Activated naive CD8-positive, alpha-beta T cell treated with anti-CD3 and anti-CD28 coated beads, Interleukin-2, amount 10 ng/mL, durations not matched to agents 7 days and 5 days (primary cell): Measurements from ENCODE around the gene PIR. TPM values are rescaled to one million over a fixed set of nuclear protein-coding genes. Genes with fewer than 3 reads are reported as not detected.

Source experiments
- ATAC-seq: fragments of 150-1000 bp; cut with Tn5 transposase; one replicate; pipeline ENCODE4 v1.10.0; 2021; ENCODE audit warnings: low read depth, moderate library complexity
- POLR2A ChIA-PET: fragments of 350-600 bp; sonication (Branson Sonifier 250); formaldehyde crosslinking; loops from one replicate; lab custom pipeline; 2021; ENCODE audit warnings: antibody characterized with exemption; lab: Charles Lee
- DNase-seq: peaks from one replicate; pipeline ENCODE4 v3.0.0; 2021
- H3K27ac Mint-ChIP-seq: one replicate; pipeline ENCODE4 v1.8.0; 2022; ENCODE audit warnings: mild to moderate bottlenecking, mixed read lengths
- H3K27me3 Mint-ChIP-seq: one replicate; pipeline ENCODE4 v1.8.0; 2022; ENCODE audit warnings: mild to moderate bottlenecking, moderate library complexity, mixed read lengths
- H3K36me3 Mint-ChIP-seq: one replicate; pipeline ENCODE4 v1.8.0; 2021; ENCODE audit warnings: mild to moderate bottlenecking, mixed read lengths
- H3K4me1 Mint-ChIP-seq: one replicate; pipeline ENCODE4 v1.8.0; 2021; ENCODE audit warnings: mixed read lengths
- H3K4me3 Mint-ChIP-seq: one replicate; pipeline ENCODE4 v1.8.0; 2022; ENCODE audit warnings: mild to moderate bottlenecking, moderate library complexity, mixed read lengths
- H3K9me3 Mint-ChIP-seq: one replicate; pipeline ENCODE4 v1.8.0; 2021; ENCODE audit warnings: mixed read lengths
- total RNA-seq, 2 experiments: library from RNA; stranded (reverse); gene quantifications; one replicate each; pipeline ENCODE4 v1.2.3, GENCODE V29; 2021

Gene PIR
- total RNA-seq, 2 experiments from 2014 or later, result 1.4 to 2.4 TPM

- no peak for DNase-seq
- POLR2A ChIA-PET, result no interaction called here
- no peaks in the 10 kb centered on the region for H3K27me3 Mint-ChIP-seq
- no peak overlapping the region for H3K4me3 Mint-ChIP-seq
- no peaks in the 10 kb centered on the region for H3K4me1 Mint-ChIP-seq
- H3K36me3 Mint-ChIP-seq, result no peaks in the 10 kb centered on the region
- H3K9me3 Mint-ChIP-seq, result no peaks in the 10 kb centered on the region
- H3K27ac Mint-ChIP-seq, result no peak overlapping the region
- no peak for ATAC-seq
Measured at GRCh38 chrX:15425024-15425423, 68.1 kb downstream of the PIR start.

- Mint-ChIP-seq H3K4me1 (no peaks in the 10 kb centered on the region), H3K9me3 (no peaks in the 10 kb centered on the region), H3K4me3 (no peak overlapping the region), H3K27me3 (no peaks in the 10 kb centered on the region), H3K27ac (no peak overlapping the region), H3K36me3 (no peaks in the 10 kb centered on the region)
- no peak for ATAC-seq
- POLR2A ChIA-PET, result no interaction called here
- DNase-seq, result no peak
Measured at GRCh38 chrX:15418707-15419181, 74.4 kb downstream of the PIR start.

GRCh38 chrX:15418041-15418706 is 75.0 kb downstream of the PIR start:
- POLR2A ChIA-PET, result no interaction called here
- ATAC-seq, result no peak
- no peak overlapping the region for H3K27ac Mint-ChIP-seq
- H3K27me3 Mint-ChIP-seq, result no peaks in the 10 kb centered on the region
- no peaks in the 10 kb centered on the region for H3K9me3 Mint-ChIP-seq
- DNase-seq, result no peak
- no peaks in the 10 kb centered on the region for H3K4me1 Mint-ChIP-seq
- no peaks in the 10 kb centered on the region for H3K36me3 Mint-ChIP-seq
- H3K4me3 Mint-ChIP-seq, result no peak overlapping the region

- ATAC-seq, result no peak
- POLR2A ChIA-PET, result no interaction called here
- H3K4me1 Mint-ChIP-seq, result no peaks in the 10 kb centered on the region
Measured at GRCh38 chrX:15416133-15416993, 76.8 kb downstream of the PIR start.

GRCh38 chrX:15413101-15413500 is 80.0 kb downstream of the PIR start:
- Mint-ChIP-seq H3K36me3 (no peaks in the 10 kb centered on the region), H3K4me3 (no peak overlapping the region), H3K27me3 (no peaks in the 10 kb centered on the region), H3K4me1 (no peaks in the 10 kb centered on the region), H3K9me3 (no peaks in the 10 kb centered on the region), H3K27ac (no peak overlapping the region)
- POLR2A ChIA-PET, result no interaction called here
- DNase-seq (no peak), ATAC-seq (no peak)

More at GRCh38 chrX:15416133-15416993, 76.8 kb downstream of the PIR start:
- no peak for DNase-seq
- no peak overlapping the region for H3K27ac Mint-ChIP-seq
- H3K4me3 Mint-ChIP-seq, result no peak overlapping the region
- no peaks in the 10 kb centered on the region for H3K36me3 Mint-ChIP-seq
- H3K27me3 Mint-ChIP-seq, result no peaks in the 10 kb centered on the region
- no peaks in the 10 kb centered on the region for H3K9me3 Mint-ChIP-seq

DNA sequence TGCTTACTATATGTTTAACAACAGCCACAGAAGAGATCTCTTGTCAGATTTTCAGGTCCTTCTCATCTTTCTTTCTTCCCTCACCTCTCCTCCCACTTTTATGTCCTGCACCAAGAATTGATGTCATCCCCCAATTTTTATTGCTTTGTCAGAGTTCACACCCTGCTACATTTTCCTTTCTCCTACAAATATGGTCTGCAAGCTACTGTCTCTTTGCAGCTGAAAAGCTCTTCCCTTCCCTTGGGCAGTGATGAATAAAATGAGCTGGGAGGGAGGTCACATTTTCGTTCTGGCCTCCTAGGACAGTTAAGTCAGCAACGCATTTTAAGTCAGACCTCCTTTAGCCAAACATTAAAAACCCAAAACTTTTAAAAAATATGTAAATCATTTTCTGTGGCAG is 82.2 kb downstream of the PIR start:
- POLR2A ChIA-PET, result no interaction called here
- Mint-ChIP-seq H3K27ac (no peak overlapping the region), H3K9me3 (no peaks in the 10 kb centered on the region), H3K36me3 (no peaks in the 10 kb centered on the region), H3K27me3 (no peaks in the 10 kb centered on the region), H3K4me3 (no peak overlapping the region), H3K4me1 (no peaks in the 10 kb centered on the region)
- ATAC-seq (no peak), DNase-seq (no peak)

DNA sequence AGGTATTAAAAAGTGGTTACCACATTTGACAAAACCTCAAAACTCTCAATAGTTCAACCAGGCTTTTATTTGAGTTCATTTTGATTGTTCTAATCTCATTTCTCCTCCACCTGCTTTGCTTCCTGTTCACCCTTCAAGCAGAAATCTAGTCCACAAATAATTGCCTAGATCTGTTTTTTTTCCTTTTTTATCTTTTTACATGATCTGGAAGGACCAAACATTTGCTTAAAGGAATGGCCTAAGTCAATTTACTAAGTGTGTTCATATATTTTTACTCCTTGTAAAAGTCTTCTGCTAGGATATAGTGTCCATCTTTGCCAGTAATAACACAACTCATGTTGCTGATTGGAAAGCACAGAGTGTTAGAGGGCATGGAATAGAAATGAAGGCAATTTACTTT is 82.7 kb downstream of the PIR start:
- Mint-ChIP-seq H3K9me3 (no peaks in the 10 kb centered on the region), H3K27ac (no peak overlapping the region), H3K4me1 (no peaks in the 10 kb centered on the region), H3K36me3 (no peaks in the 10 kb centered on the region), H3K4me3 (no peak overlapping the region), H3K27me3 (no peaks in the 10 kb centered on the region)
- DNase-seq (no peak), ATAC-seq (no peak)
- POLR2A ChIA-PET, result no interaction called here

DNA sequence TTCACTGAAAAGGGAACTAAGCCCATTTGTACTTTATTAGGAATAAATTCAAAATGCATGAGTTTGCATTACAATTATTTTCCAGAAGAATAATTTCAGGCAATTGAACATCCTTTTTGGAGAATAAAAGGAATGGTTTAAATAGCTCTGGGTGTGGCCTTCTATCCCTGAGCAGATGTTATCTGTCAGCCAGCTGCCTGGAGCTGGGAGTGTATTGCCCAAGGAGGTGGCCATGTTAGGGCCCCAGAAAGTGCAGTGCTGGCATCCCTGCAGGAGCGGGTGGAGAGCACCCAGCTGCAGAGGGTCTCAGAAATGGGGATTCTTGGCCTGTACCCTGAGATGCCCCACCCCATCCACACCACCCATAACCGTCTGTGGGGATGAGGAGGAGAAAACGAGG is 87.3 kb downstream of the PIR start:
- no peaks in the 10 kb centered on the region for H3K27me3 Mint-ChIP-seq
- H3K4me3 Mint-ChIP-seq, result no peak overlapping the region
- H3K36me3 Mint-ChIP-seq, result no peaks in the 10 kb centered on the region
- no peak for ATAC-seq
- no peak for DNase-seq
- no peak overlapping the region for H3K27ac Mint-ChIP-seq
- H3K4me1 Mint-ChIP-seq, result peaks cover 1% of the 10 kb centered on the region
- POLR2A ChIA-PET, result no interaction called here
- no peaks in the 10 kb centered on the region for H3K9me3 Mint-ChIP-seq

DNA sequence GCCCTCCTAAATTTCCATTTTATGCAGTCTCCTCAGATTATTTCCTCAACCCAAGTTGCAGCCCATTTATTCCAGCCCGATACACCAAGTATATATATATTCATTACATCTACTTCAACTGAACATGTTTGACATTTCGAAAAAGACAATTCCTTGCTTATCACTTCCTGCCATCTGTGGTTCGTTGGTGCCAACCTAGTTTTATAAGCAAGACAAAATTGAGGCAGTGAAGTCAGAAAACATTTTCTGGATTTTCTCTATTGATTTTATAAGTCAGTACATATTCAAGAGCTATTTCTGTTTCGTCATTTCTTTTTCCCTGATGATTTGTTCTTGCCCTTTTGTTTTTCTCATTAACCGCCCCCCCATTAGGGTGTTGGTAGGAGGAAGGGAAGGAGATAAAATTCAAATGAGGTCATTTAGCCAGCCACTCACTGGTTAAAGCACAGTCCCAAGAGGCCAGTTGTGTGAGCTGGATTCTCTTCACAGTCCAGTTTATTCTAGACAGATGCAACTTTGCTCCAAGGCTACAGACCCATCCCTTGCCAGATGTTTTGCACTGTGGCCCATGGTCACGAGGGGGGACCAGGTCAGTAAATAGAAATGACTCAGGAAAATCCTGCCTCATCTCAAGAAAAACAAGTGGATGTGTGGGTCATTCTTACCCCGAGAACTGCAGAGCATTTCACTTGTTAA is 88.6 kb downstream of the PIR start:
- H3K36me3 Mint-ChIP-seq, result no peaks in the 10 kb centered on the region
- POLR2A ChIA-PET, result no interaction called here
- ATAC-seq (no peak), DNase-seq (no peak)
- no peaks in the 10 kb centered on the region for H3K27me3 Mint-ChIP-seq
- no peaks in the 10 kb centered on the region for H3K9me3 Mint-ChIP-seq
- H3K27ac Mint-ChIP-seq, result no peak overlapping the region
- peaks cover 1% of the 10 kb centered on the region for H3K4me1 Mint-ChIP-seq
- no peak overlapping the region for H3K4me3 Mint-ChIP-seq

- Mint-ChIP-seq H3K4me1 (peaks cover 1% of the 10 kb centered on the region), H3K36me3 (no peaks in the 10 kb centered on the region), H3K27ac (no peak overlapping the region), H3K4me3 (no peak overlapping the region), H3K27me3 (peaks cover 4% of the 10 kb centered on the region), H3K9me3 (no peaks in the 10 kb centered on the region)
- no peak for DNase-seq
- no peak for ATAC-seq
- POLR2A ChIA-PET, result no interaction called here
Measured at GRCh38 chrX:15401378-15401777, 91.8 kb downstream of the PIR start.

GRCh38 chrX:15399962-15400391 is 93.2 kb downstream of the PIR start:
- H3K36me3 Mint-ChIP-seq, result no peaks in the 10 kb centered on the region
- no peaks in the 10 kb centered on the region for H3K9me3 Mint-ChIP-seq
- no peak for ATAC-seq
- peaks cover 4% of the 10 kb centered on the region for H3K27me3 Mint-ChIP-seq
- no peak for DNase-seq
- no peak overlapping the region for H3K27ac Mint-ChIP-seq
- no peak overlapping the region for H3K4me3 Mint-ChIP-seq
- POLR2A ChIA-PET, result no interaction called here
- H3K4me1 Mint-ChIP-seq, result peaks cover 1% of the 10 kb centered on the region

GRCh38 chrX:15398874-15399273 is 94.3 kb downstream of the PIR start:
- no peak for DNase-seq
- no peaks in the 10 kb centered on the region for H3K9me3 Mint-ChIP-seq
- H3K4me3 Mint-ChIP-seq, result no peak overlapping the region
- H3K4me1 Mint-ChIP-seq, result no peaks in the 10 kb centered on the region
- POLR2A ChIA-PET, result no interaction called here
- H3K27me3 Mint-ChIP-seq, result peaks cover 4% of the 10 kb centered on the region
- H3K27ac Mint-ChIP-seq, result no peak overlapping the region
- ATAC-seq, result no peak
- no peaks in the 10 kb centered on the region for H3K36me3 Mint-ChIP-seq

DNA sequence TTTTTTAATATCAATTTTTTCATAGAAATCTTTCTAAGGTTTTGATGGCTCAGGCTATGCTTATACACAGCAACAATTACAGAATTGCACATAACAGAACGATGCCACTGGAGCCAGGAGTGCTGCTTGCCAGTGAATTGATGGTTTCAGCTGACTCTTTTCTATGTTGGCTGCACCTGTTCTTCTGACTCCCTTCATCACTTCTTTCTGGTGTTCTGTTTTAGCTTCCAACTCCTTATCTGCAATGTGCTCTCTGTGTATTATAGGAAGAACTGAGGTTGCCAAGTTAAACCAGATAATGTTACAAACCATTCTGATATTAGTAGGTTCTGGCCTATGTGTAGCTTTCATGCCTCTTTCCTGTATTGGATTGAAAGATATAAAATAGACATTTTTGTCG is 97.3 kb downstream of the PIR start:
- ATAC-seq (no peak), DNase-seq (no peak)
- Mint-ChIP-seq H3K27ac (no peak overlapping the region), H3K4me3 (no peak overlapping the region), H3K36me3 (no peaks in the 10 kb centered on the region), H3K27me3 (peaks cover 4% of the 10 kb centered on the region), H3K9me3 (no peaks in the 10 kb centered on the region), H3K4me1 (no peaks in the 10 kb centered on the region)
- POLR2A ChIA-PET, result no interaction called here
